Activated T-cell treated with anti-CD3 and anti-CD28 coated beads, Interleukin-2, amount 50 U/mL, for 4 hours (primary cell): ENCODE measurements around the gene SENP3. TPM values are rescaled to one million over a fixed set of nuclear protein-coding genes. Genes with fewer than 3 reads are reported as not detected.
"Not testable (repeated sequence)": the region's sequence is repeated elsewhere in the genome, so short reads cannot be mapped to it uniquely, and the experiment has no call there.

Experiments
- ATAC-seq, 2 donors: fragments of 200-7000 bp; cut with Tn5 transposase; one replicate each; pipeline ENCODE4 v1.10.0; 2021
- DNase-seq: peaks from one replicate; pipeline ENCODE4 v3.0.0-alpha.2; 2020
- H3K27me3 Mint-ChIP-seq: one replicate; pipeline ENCODE4 v1.8.0; 2021; ENCODE audit warnings: low read depth, mixed read lengths
- H3K36me3 Mint-ChIP-seq: one replicate; pipeline ENCODE4 v1.8.0; 2022; ENCODE audit warnings: mixed read lengths; ENCODE audit not compliant: insufficient read depth
- H3K4me1 Mint-ChIP-seq: one replicate; pipeline ENCODE4 v1.8.0; 2021; ENCODE audit warnings: low read depth, mixed read lengths
- H3K4me3 Mint-ChIP-seq: one replicate; pipeline ENCODE4 v1.8.0; 2021; ENCODE audit warnings: mild to moderate bottlenecking, moderate library complexity, mixed read lengths
- H3K9me3 Mint-ChIP-seq: one replicate; pipeline ENCODE4 v1.8.0; 2021; ENCODE audit warnings: mixed read lengths
- total RNA-seq, 3 donors: library from RNA; stranded (reverse); gene quantifications; one replicate each; pipeline ENCODE4 v1.2.1, GENCODE V29; 2021

The SENP3 gene
- total RNA-seq, 3 donors from 2014 or later: 138 to 153 (median 146) TPM

- DNase-seq (no peak), ATAC-seq (no peak)
- Mint-ChIP-seq H3K27me3 (no peaks in the 10 kb centered on the region), H3K4me1 (peaks cover 3% of the 10 kb centered on the region), H3K36me3 (peaks cover 40% of the 10 kb centered on the region), H3K4me3 (no peak within 1 kb of the TSS), H3K9me3 (no peaks in the 10 kb centered on the region)
Observed at GRCh38 chr17:7589891-7590691, 28.4 kb downstream of the SENP3 start, which contains the start of gene SOX15. Gene SOX15 (minus strand): TSS chr17:7590094. CDS start chr17:7589676, 418 bp downstream.

- no peaks in the 10 kb centered on the region for H3K27me3 Mint-ChIP-seq
- peaks cover 47% of the 10 kb centered on the region for H3K36me3 Mint-ChIP-seq
- no peak overlapping the region for H3K4me3 Mint-ChIP-seq
- ATAC-seq: no peak
- H3K4me1 Mint-ChIP-seq: peaks cover 1% of the 10 kb centered on the region
- H3K9me3 Mint-ChIP-seq: no peaks in the 10 kb centered on the region
- no peak for DNase-seq
Observed at GRCh38 chr17:7590743-7591142, 29.0 kb downstream of the SENP3 start.

- Mint-ChIP-seq H3K4me1 (no peaks in the 10 kb centered on the region), H3K9me3 (no peaks in the 10 kb centered on the region), H3K36me3 (peaks cover 52% of the 10 kb centered on the region), H3K4me3 (no peak overlapping the region), H3K27me3 (no peaks in the 10 kb centered on the region)
- ATAC-seq (no peak), DNase-seq (no peak)
Observed at GRCh38 chr17:7591596-7591995, 29.9 kb downstream of the SENP3 start.

GRCh38 chr17:7592422-7593021, 30.8 kb downstream of the SENP3 start:
- no peaks in the 10 kb centered on the region for H3K9me3 Mint-ChIP-seq
- peaks cover 50% of the 10 kb centered on the region for H3K36me3 Mint-ChIP-seq
- no peaks in the 10 kb centered on the region for H3K4me1 Mint-ChIP-seq
- no peaks in the 10 kb centered on the region for H3K27me3 Mint-ChIP-seq
- no peak overlapping the region for H3K4me3 Mint-ChIP-seq
- ATAC-seq (no peak), DNase-seq (no peak)

- no peak for ATAC-seq
- H3K36me3 Mint-ChIP-seq: peaks cover 47% of the 10 kb centered on the region
Observed at GRCh38 chr17:7593296-7593695, 31.6 kb downstream of the SENP3 start.

GRCh38 chr17:7597561-7597960, 35.8 kb downstream of the SENP3 start:
- H3K4me3 Mint-ChIP-seq, H3K27me3 Mint-ChIP-seq, H3K4me1 Mint-ChIP-seq, H3K9me3 Mint-ChIP-seq, DNase-seq, ATAC-seq: not testable (repeated sequence)
- H3K36me3 Mint-ChIP-seq: peaks cover 49% of the 10 kb centered on the region

More at GRCh38 chr17:7593296-7593695, 31.6 kb downstream of the SENP3 start:
- no peaks in the 10 kb centered on the region for H3K9me3 Mint-ChIP-seq
- no peaks in the 10 kb centered on the region for H3K4me1 Mint-ChIP-seq
- no peak overlapping the region for H3K4me3 Mint-ChIP-seq
- DNase-seq: no peak
- H3K27me3 Mint-ChIP-seq: no peaks in the 10 kb centered on the region

- ATAC-seq: no peak
- Mint-ChIP-seq H3K27me3 (no peaks in the 10 kb centered on the region), H3K9me3 (no peaks in the 10 kb centered on the region)
Observed at GRCh38 chr17:7606280-7606679, 44.6 kb downstream of the SENP3 start.

GRCh38 chr17:7610641-7611040, 48.9 kb downstream of the SENP3 start:
- no peak overlapping the region for H3K4me3 Mint-ChIP-seq

More at GRCh38 chr17:7606280-7606679, 44.6 kb downstream of the SENP3 start:
- H3K36me3 Mint-ChIP-seq: peaks cover 23% of the 10 kb centered on the region
- peaks cover 9% of the 10 kb centered on the region for H3K4me1 Mint-ChIP-seq
- H3K4me3 Mint-ChIP-seq: no peak overlapping the region
- DNase-seq: no peak

GRCh38 chr17:7611635-7612293, 50.0 kb downstream of the SENP3 start:
- DNase-seq: no peak
- peaks cover 11% of the 10 kb centered on the region for H3K36me3 Mint-ChIP-seq
- no peaks in the 10 kb centered on the region for H3K9me3 Mint-ChIP-seq
- H3K4me1 Mint-ChIP-seq: peaks cover 34% of the 10 kb centered on the region
- H3K27me3 Mint-ChIP-seq: no peaks in the 10 kb centered on the region
- ATAC-seq: no peak
- peak overlapping the region; percentile 89 for H3K4me3 Mint-ChIP-seq

More at GRCh38 chr17:7610641-7611040, 48.9 kb downstream of the SENP3 start:
- no peak for ATAC-seq
- Mint-ChIP-seq H3K27me3 (no peaks in the 10 kb centered on the region), H3K4me1 (peaks cover 34% of the 10 kb centered on the region), H3K36me3 (peaks cover 15% of the 10 kb centered on the region), H3K9me3 (no peaks in the 10 kb centered on the region)
- DNase-seq: no peak

- Mint-ChIP-seq H3K9me3 (no peaks in the 10 kb centered on the region), H3K36me3 (peaks cover 11% of the 10 kb centered on the region), H3K27me3 (no peaks in the 10 kb centered on the region), H3K4me1 (peaks cover 34% of the 10 kb centered on the region), H3K4me3 (peak overlapping the region; percentile 89)
- DNase-seq: no peak
- no peak for ATAC-seq
Observed at GRCh38 chr17:7612294-7612640, 50.5 kb downstream of the SENP3 start.

- peak overlapping the region; percentile 89 for H3K4me3 Mint-ChIP-seq
- no peak for ATAC-seq
- peaks cover 34% of the 10 kb centered on the region for H3K4me1 Mint-ChIP-seq
Observed at GRCh38 chr17:7613769-7614424, 52.2 kb downstream of the SENP3 start.

GRCh38 chr17:7614425-7615264, 52.9 kb downstream of the SENP3 start, which contains the start of gene FXR2:
Gene FXR2 (minus strand): TSS chr17:7614897. CDS start chr17:7614532, 365 bp downstream.
- Mint-ChIP-seq H3K27me3 (no peaks in the 10 kb centered on the region), H3K36me3 (peaks cover 11% of the 10 kb centered on the region), H3K4me1 (peaks cover 31% of the 10 kb centered on the region), H3K9me3 (no peaks in the 10 kb centered on the region), H3K4me3 (peak within 1 kb of the TSS; percentile 89)
- ATAC-seq: peak; percentile 92 to 94
- peak; percentile 96 for DNase-seq

More at GRCh38 chr17:7613769-7614424, 52.2 kb downstream of the SENP3 start:
- DNase-seq: no peak
- H3K36me3 Mint-ChIP-seq: peaks cover 11% of the 10 kb centered on the region
- H3K9me3 Mint-ChIP-seq: no peaks in the 10 kb centered on the region
- no peaks in the 10 kb centered on the region for H3K27me3 Mint-ChIP-seq

- peak overlapping the region; percentile 78 for H3K4me3 Mint-ChIP-seq
- no peak for ATAC-seq
- H3K27me3 Mint-ChIP-seq: no peaks in the 10 kb centered on the region
- DNase-seq: no peak
- peaks cover 11% of the 10 kb centered on the region for H3K36me3 Mint-ChIP-seq
- H3K9me3 Mint-ChIP-seq: no peaks in the 10 kb centered on the region
- peaks cover 30% of the 10 kb centered on the region for H3K4me1 Mint-ChIP-seq
Observed at GRCh38 chr17:7615265-7615747, 53.6 kb downstream of the SENP3 start.
